GM06990 (cell line): ENCODE results near the gene NT5DC1.
"Not testable (repeated sequence)": the region's sequence is repeated elsewhere in the genome, so short reads cannot be mapped to it uniquely, and the experiment has no call there.

ENCODE experiments used
- DNase-seq: peaks from one replicate; pipeline ENCODE4 v3.0.0-alpha.2; 2011; ENCODE audit not compliant: insufficient read length; ENCODE audit errors: extremely low read depth
- H3K27me3 ChIP-seq: replicated peaks from 2 replicates; pipeline ENCODE4 v1.6.0; 2011; ENCODE audit warnings: low read length; ENCODE audit not compliant: control insufficient read depth, insufficient read depth
- H3K36me3 ChIP-seq: 2 replicates; pipeline ENCODE4 v1.5.1; 2011; ENCODE audit warnings: low read length; ENCODE audit not compliant: control insufficient read depth, insufficient read depth
- H3K4me3 ChIP-seq: replicated peaks from 2 replicates; pipeline ENCODE4 v1.5.1; 2011; ENCODE audit warnings: low read depth, mild to moderate bottlenecking, control low read depth, low read length
- CTCF ChIP-seq: IDR thresholded peaks from 2 replicates; pipeline ENCODE4 v1.5.1; 2011; ENCODE audit warnings: low read length, control low read depth, mild to moderate bottlenecking, inconsistent platforms; ENCODE audit not compliant: insufficient read depth, poor library complexity, severe bottlenecking

The NT5DC1 gene

GRCh38 chr6:116283191-116283590 lies 182.5 kb downstream of the NT5DC1 start:
- no peak overlapping the region for H3K4me3 ChIP-seq
- no peak for DNase-seq
- no peaks in the 10 kb centered on the region for H3K27me3 ChIP-seq
- no peak for TF ChIP-seq CTCF
- H3K36me3 ChIP-seq, result peaks cover 4% of the 10 kb centered on the region

GRCh38 chr6:116284984-116285383 lies 184.3 kb downstream of the NT5DC1 start:
- H3K36me3 ChIP-seq, DNase-seq, H3K4me3 ChIP-seq, H3K27me3 ChIP-seq: not testable (repeated sequence)

- Histone ChIP-seq H3K27me3 (no peaks in the 10 kb centered on the region), H3K4me3 (no peak overlapping the region), H3K36me3 (no peaks in the 10 kb centered on the region)
- no peak for TF ChIP-seq CTCF
- no peak for DNase-seq
These were observed 186.2 kb downstream of the NT5DC1 start for GRCh38 chr6:116286773-116287358.

GRCh38 chr6:116287689-116288282 lies 187.1 kb downstream of the NT5DC1 start:
- H3K36me3 ChIP-seq, result no peaks in the 10 kb centered on the region
- H3K27me3 ChIP-seq, result no peaks in the 10 kb centered on the region
- no peak overlapping the region for H3K4me3 ChIP-seq
- peak; percentile 72 for TF ChIP-seq CTCF
- no peak for DNase-seq

GRCh38 chr6:116289876-116290275 lies 189.2 kb downstream of the NT5DC1 start:
- no peak for DNase-seq
- Histone ChIP-seq H3K4me3 (no peak overlapping the region), H3K27me3 (no peaks in the 10 kb centered on the region), H3K36me3 (no peaks in the 10 kb centered on the region)
- no peak for TF ChIP-seq CTCF

- no peak overlapping the region for H3K4me3 ChIP-seq
- no peaks in the 10 kb centered on the region for H3K27me3 ChIP-seq
- TF ChIP-seq CTCF, result no peak
- no peaks in the 10 kb centered on the region for H3K36me3 ChIP-seq
- no peak for DNase-seq
These were observed 190.1 kb downstream of the NT5DC1 start for GRCh38 chr6:116290799-116291198.
